Stimulated activated CD4-positive, alpha-beta T cell treated with anti-CD3 and anti-CD28 coated beads, Interleukin-1b, Interleukin-23, amount 100 ng/mL, for 48 hours (primary cell): ENCODE results near the gene METTL25.
"Not testable (repeated sequence)": the region's sequence is repeated elsewhere in the genome, so short reads cannot be mapped to it uniquely, and the experiment has no call there.

Experiments
- DNase-seq: peaks from one replicate; pipeline ENCODE4 v3.0.0-alpha.2; 2020

Gene METTL25, protein sequence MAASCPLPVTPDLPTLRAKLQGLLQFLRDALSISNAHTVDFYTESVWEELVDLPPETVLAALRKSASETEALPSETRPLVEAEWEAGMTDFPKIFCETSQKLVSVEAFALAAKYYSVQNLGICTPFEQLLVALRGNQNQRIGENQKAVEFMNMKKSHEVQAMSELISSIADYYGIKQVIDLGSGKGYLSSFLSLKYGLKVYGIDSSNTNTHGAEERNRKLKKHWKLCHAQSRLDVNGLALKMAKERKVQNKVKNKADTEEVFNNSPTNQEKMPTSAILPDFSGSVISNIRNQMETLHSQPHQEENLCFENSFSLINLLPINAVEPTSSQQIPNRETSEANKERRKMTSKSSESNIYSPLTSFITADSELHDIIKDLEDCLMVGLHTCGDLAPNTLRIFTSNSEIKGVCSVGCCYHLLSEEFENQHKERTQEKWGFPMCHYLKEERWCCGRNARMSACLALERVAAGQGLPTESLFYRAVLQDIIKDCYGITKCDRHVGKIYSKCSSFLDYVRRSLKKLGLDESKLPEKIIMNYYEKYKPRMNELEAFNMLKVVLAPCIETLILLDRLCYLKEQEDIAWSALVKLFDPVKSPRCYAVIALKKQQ

DNA sequence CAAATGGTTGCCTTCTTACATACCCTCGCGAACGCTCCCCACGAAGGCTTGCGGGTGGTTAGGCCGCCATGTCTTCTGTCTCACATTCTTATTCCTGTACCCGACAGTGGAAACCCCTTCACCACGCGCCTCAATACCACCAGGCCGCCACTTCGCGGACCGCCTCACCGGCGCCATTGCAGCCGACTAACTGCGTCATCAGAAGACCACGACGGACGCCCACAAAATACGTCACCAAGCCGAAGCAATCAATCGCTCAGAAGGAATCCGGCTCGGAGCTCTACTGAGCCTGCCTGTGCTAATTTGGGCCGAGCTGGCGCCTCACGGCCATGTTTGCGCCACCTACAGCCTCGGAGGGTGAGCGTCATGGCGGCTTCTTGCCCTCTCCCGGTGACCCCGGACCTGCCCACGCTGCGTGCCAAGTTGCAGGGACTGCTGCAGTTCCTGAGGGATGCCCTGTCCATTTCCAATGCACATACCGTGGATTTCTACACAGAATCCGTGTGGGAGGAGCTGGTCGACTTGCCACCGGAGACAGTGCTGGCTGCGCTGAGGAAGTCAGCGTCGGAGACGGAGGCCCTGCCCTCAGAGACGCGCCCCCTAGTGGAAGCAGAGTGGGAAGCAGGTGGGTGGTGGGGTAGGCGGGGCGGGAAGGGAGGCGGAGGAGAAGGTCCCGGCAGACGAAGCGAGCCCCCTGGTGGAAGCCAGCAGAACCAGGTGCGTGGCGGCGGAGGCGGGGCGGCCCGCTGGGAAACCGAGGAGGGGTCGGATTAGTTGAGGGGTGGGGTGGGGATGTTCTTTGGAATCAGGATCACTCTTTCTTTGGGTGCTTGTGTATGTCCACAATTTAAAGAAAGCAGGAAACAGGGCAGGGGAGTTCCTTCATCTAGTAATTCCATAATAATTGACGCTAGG is at the start of gene METTL25, which contains the start of gene CCDC59:
METTL25 (plus strand) TSS at position 330 of the 915 bp plus-strand sequence; CDS start at position 367, 37 bp downstream.
CCDC59 (minus strand) TSS at position 188 of the 915 bp plus-strand sequence; CDS start at position 177, 11 bp downstream.
- DNase-seq, result peak; percentile 95

- DNase-seq, result no peak
Observed at GRCh38 chr12:82314406-82314892, 43.9 kb upstream of the METTL25 start.

DNA sequence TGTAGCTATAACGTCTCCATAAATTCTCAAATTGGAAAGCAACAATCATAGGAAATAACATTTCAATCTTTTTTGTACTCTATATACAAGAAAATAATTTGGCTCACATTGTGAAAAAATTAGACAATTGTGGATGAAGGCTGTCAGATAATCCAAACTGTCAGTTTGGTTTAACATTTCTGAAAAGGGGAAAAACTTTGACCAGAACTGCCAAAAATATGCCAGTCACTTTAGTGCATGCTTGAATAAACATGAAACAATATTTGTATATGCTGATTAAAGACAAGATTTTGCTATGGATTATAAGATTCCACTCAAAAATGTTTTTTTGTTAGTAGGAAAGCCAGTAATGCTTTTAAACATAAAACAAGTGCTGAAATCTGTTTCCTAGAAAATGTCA is 39.1 kb upstream of the METTL25 start:
- DNase-seq, result no peak

DNA sequence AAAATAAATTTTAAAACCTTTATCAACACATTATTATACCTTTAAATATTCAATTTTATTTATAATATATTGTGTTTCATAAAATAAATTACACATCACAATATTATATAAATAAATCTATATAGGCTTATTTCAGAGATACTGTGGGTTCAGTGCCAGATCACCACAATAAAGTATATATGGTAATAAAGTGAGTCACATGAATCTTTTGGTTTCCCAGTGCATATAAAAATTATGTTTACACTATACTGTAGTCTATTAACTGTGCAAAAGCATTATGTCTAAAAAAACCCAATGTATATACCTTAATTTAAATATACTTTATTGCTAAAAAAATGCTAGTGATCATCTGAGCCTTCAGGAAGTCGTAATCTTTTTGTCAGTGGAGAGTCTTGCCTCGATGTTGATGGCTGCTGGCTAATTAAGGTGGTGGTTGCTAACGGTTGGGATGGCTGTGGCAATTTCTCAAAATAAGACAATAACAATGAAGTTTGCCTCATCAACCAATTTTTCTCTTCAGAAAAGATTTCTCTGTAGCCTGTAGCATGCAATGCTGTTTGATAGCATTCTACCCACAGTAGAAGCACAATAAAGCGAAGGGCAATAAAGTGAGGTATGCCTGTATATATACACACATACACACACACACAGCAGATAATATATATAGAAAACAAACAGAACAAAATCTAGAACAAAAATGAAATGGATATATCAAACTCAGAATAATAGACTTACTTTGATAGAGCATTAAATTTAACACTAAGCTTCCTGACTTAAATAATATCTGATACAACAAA is 32.6 kb upstream of the METTL25 start:
- no peak for DNase-seq

DNA sequence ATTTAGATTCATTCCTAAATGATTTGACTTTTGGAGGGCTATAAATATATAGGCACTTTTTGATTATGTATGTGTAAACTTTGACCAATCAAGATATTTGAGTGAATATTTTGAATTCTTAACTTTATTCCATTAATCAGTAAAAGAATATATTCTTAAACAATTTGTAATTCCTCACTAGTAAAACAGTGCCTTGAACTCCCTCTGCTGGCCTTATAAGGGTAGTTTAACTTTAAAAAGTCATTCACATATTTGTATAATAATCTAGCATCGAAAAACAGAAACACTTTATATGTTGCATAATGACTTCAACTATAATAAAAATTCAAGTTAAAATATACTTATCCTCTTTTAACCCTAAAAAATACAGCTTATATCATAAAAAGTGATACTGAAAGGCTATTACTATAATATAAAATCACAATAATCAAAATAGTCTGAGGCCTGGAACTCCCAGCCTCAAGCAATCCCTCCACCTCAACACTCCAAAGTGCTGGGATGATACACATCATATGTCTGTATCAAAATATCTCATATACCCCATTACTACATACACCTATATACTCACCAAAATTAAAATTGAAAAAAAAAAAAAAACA is 31.3 kb upstream of the METTL25 start:
- no peak for DNase-seq

- DNase-seq, result no peak
Observed at GRCh38 chr12:82327861-82328260, 30.5 kb upstream of the METTL25 start.

DNA sequence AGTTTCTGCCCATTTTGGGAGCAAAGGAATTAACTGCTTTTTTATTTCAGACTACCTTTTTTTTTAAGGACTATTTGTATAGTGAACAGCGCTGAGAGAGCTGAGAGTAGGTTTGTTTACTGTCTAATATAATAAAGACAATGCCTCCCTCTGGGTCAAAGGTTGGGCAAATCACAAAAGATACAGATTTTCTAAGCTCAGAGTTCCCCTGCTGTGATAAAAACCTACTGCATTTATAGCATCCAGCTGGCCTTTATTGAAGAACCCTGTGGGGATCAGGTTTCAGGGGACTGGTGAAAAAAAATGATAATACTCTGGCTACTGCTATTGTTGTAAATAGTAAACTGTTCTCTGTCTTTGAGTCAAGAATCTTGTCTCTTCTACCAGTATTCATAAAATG is 28.8 kb upstream of the METTL25 start:
- DNase-seq, result no peak

DNA sequence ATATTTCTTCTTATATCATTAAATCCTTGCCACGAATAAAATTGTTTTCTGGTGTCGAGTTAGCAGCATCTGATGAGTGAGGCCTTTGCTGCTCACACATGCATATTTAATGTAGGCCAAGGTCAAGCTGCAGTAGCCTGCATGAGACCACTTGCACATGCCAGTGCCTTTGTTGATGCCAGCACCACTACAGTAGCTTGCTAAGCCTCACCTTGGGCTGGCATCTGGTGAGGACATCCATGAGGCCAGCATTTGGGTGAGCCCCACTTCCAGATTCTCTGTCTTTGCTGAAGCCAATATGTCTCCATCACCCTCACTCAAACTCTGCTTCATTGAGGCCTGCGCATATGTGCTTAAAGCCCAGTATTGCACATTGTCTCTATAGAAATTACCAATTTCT is 8.2 kb upstream of the METTL25 start:
- no peak for DNase-seq

DNA sequence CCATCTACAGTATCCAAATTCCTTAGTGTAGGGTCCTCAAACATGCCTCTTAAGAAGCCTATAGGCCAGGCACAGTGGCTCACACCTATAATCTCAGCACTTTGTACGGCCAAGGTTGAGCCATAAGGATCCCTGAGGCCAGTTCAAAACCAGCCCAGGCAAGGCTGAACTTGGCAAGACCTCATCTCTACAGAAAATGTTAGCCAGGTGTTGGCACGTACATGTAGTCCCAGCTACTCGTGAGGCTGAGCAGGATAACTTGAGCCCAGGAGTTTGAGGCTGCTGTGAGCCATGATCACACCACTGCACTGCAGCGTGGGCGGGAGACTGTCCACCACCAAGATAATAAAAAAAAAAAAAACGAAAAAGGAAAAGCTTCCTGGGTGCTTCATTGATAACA is 6.9 kb upstream of the METTL25 start:
- DNase-seq, result no peak

DNA sequence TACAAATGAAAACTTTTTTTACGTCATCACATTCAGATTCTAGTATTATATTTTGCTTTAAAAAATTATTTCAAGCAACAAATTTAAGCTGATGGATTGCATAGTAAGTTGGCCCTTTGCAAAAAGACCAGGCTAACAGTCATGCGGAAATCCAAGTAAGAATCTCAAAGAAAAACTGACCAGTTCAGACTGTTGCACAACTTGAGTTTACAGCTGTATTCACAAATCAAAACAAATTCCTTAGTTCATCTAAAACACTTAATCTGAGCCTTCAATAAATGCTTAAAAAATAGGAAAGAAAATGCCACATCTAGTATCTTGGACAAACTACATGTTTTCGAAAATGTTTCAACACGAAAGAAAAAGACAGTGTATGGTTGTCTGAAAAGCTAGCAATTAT is 989 bp upstream of the METTL25 start:
- DNase-seq, result no peak

DNA sequence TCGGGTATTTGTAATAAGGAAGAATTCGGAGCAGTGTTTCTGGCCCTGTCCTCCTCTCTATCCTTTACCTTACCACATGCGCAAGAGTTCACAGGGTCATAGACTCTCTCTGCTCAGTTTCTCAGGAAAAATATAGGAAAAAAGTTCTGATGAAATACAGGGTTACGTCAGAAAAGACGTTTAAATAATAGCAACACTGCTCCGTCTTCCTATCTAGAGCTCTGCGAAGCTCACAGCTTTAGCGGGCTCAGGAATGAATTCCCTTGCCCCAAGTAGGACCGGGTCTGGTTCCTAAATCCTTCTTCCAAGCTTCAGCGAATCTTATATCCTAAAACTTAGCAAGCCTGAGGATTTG is 507 bp upstream of the METTL25 start:
- no peak for DNase-seq

DNA sequence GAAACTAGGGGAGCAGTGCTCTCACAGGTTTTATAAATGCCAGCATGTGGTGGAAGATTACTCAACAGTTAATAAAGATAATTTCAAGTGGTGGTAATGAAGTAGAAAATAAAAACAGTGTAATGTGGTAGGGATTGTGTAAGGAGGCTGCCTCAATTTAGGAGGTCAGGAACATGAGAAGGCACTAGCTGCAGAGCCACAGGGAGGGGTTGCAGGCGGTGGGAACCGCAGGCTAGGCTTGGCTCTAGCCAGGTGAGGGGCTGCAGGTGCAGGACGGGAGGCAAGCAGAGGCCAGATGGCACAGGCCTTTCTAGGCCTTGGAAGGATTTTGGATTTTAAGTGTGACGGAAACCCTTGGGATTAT is 768 bp downstream of the METTL25 start:
- DNase-seq, result no peak

DNA sequence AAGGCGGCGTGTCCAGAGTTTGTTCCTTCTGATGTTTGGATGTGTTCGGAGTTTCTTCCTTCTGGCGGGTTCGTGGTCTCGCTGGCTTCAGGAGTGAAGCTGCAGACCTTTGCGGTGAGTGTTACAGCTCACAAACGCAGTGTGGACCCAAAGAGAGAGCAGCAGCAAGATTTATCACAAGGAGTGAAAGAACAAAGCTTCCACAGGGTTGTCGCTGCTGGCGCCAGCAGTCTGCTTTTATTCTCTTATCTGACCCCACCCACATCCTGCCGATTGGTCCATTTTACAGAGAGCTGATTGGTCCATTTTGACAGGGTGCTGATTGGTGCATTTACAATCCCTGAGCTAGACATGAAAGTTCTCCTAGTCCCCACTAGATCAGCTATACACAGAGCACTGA is 2.5 kb downstream of the METTL25 start:
- DNase-seq, result not testable (repeated sequence)

GRCh38 chr12:82361461-82361915 is 3.2 kb downstream of the METTL25 start:
- DNase-seq, result no peak

- DNase-seq, result no peak
Observed at GRCh38 chr12:82363990-82364389, 5.7 kb downstream of the METTL25 start.

GRCh38 chr12:82366197-82366596 is 7.9 kb downstream of the METTL25 start:
- DNase-seq, result no peak

DNA sequence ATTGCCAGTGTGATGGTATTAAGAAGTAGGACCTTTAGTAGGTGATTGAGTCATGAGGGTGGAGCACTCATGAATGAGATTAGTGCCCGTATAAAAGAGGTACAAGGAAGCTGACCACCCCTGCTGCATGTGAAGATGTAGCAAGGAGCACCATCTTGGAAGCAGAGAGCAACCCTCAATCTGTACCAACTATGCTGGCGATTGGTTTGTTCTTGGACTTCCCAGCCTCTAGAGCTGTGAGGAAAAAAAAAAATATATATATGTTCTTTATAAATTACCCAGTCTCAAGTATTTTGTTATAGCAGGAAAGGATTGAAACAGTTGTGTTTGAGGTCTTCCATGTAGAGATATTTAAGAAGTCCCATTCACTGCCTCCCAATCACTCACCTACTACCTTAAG is 16.9 kb downstream of the METTL25 start:
- DNase-seq, result no peak

GRCh38 chr12:82378997-82379396 is 20.7 kb downstream of the METTL25 start:
- DNase-seq, result no peak

- no peak for DNase-seq
Observed at GRCh38 chr12:82383930-82384552, 25.7 kb downstream of the METTL25 start.

- DNase-seq, result no peak
Observed at GRCh38 chr12:82398879-82399278, 40.5 kb downstream of the METTL25 start.

DNA sequence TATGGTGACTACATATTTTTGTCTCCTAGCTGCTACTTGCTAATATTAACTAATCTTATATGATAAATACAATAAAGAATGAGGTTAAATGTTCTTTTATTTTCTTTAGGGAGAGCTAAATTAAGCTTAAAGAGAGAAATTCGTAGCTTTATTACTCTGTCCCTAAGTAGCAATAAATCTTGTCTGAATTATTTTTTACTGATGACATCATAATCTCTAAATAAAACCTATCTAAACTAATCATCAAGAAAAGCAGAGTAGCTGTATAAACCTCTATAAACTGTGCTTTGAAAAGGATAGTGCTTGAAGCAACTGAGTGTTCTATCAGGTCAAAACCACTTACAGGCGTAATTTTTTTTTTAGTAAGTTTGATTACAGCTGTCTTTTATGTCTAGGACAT is 42.5 kb downstream of the METTL25 start:
- no peak for DNase-seq
